Fibroblast of lung (primary cell): ENCODE measurements around the gene SMIM45.

Experiments used
- DNase-seq, 2 donors: peaks; one replicate each; pipeline versions ENCODE4 v3.0.0 to v3.0.0-alpha.2; 2010; ENCODE audit warnings: low read depth in 2 of 2
- H2AFZ ChIP-seq: 2 replicates; pipeline ENCODE4 v1.5.1; 2012; ENCODE audit warnings: low read length, control low read depth, inconsistent platforms
- H3K27ac ChIP-seq: 2 replicates; pipeline ENCODE4 v1.5.1; 2011; ENCODE audit warnings: low read length, control low read depth; ENCODE audit not compliant: insufficient read depth
- H3K27me3 ChIP-seq: 2 replicates; pipeline ENCODE4 v1.5.1; 2011; ENCODE audit warnings: mild to moderate bottlenecking, low read length; ENCODE audit not compliant: control insufficient read depth, insufficient read depth
- H3K36me3 ChIP-seq: 2 replicates; pipeline ENCODE4 v1.5.1; 2011; ENCODE audit warnings: low read length; ENCODE audit not compliant: control insufficient read depth, insufficient read depth
- H3K4me1 ChIP-seq: 2 replicates; pipeline ENCODE4 v1.5.1; 2011; ENCODE audit warnings: low read length; ENCODE audit not compliant: control insufficient read depth, insufficient read depth; ENCODE audit errors: extremely low read depth
- H3K4me2 ChIP-seq: 2 replicates; pipeline ENCODE4 v1.5.1; 2011; ENCODE audit warnings: low read length, control low read depth; ENCODE audit not compliant: insufficient read depth; ENCODE audit errors: extremely low read depth
- H3K4me3 ChIP-seq, 4 experiments: fragments of 200-600 bp in 1 of 4; sonication (generic) in 1 of 4; replicated peaks in 1 of 4; 2 replicates each; pipeline ENCODE4 v1.5.1; 2011 to 2016; ENCODE audit warnings: low read length in 4 of 4, low read depth in 3 of 4, mild to moderate bottlenecking in 3 of 4, control low read depth in 2 of 4, inconsistent platforms in 1 of 4, mixed read lengths in 1 of 4; ENCODE audit not compliant: insufficient read depth in 1 of 4; ENCODE audit errors: control extremely low read depth in 1 of 4
- H3K79me2 ChIP-seq: 2 replicates; pipeline ENCODE4 v1.5.1; 2012; ENCODE audit warnings: mild to moderate bottlenecking, low read length, inconsistent platforms; ENCODE audit not compliant: control insufficient read depth, insufficient read depth
- H3K9ac ChIP-seq: 2 replicates; pipeline ENCODE4 v1.5.1; 2011; ENCODE audit warnings: mild to moderate bottlenecking, low read length, control low read depth; ENCODE audit not compliant: insufficient read depth
- H3K9me3 ChIP-seq: 2 replicates; pipeline ENCODE4 v1.5.1; 2012; ENCODE audit warnings: low read depth, low read length; ENCODE audit not compliant: control insufficient read depth, insufficient read depth
- H4K20me1 ChIP-seq: 2 replicates; pipeline ENCODE4 v1.5.1; 2011; ENCODE audit warnings: low read length; ENCODE audit not compliant: control insufficient read depth, insufficient read depth; ENCODE audit errors: extremely low read depth
- CTCF ChIP-seq, 2 donors: IDR thresholded peaks in 1 of 2; conservative IDR thresholded peaks in 1 of 2; 1 replicate in 1 of 2; 2 replicates in 1 of 2; pipeline ENCODE4 v1.5.1; 2011 to 2012; ENCODE audit warnings: low read length in 2 of 2, control low read depth in 1 of 2, inconsistent platforms in 1 of 2, low read depth in 1 of 2, mild to moderate bottlenecking in 1 of 2
- EZH2 ChIP-seq: IDR thresholded peaks from 2 replicates; pipeline ENCODE4 v1.5.1; 2012; ENCODE audit warnings: low read length, control low read depth, mild to moderate bottlenecking; ENCODE audit errors: missing control alignments

The SMIM45 gene

GRCh38 chr22:41908411-41909309 lies 43.3 kb upstream of the SMIM45 start:
- Histone ChIP-seq H3K79me2 (no peaks in the 10 kb centered on the region), H3K4me3 (no peak overlapping the region), H4K20me1 (no peaks in the 10 kb centered on the region), H3K9ac (no peak overlapping the region), H3K27me3 (peaks cover 29% of the 10 kb centered on the region), H3K4me1 (no peaks in the 10 kb centered on the region), H3K27ac (no peak overlapping the region), H3K36me3 (peaks cover 11% of the 10 kb centered on the region), H2AFZ (no peak overlapping the region), H3K9me3 (no peaks in the 10 kb centered on the region), H3K4me2 (no peak overlapping the region)
- TF ChIP-seq CTCF (conservative IDR thresholded peaks at IDR 0.05 in 1 of 2, IDR thresholded peaks at IDR 0.05 in 1 of 2; ENCODE audit: low read depth in 1 of 2, low read length in 2 of 2) = no peak
- TF ChIP-seq EZH2 = no peak
- no peak for DNase-seq

GRCh38 chr22:41909310-41910049 lies 42.5 kb upstream of the SMIM45 start:
- H3K27ac ChIP-seq = no peak overlapping the region
- no peak for TF ChIP-seq CTCF (conservative IDR thresholded peaks at IDR 0.05 in 1 of 2, IDR thresholded peaks at IDR 0.05 in 1 of 2; ENCODE audit: low read depth in 1 of 2, low read length in 2 of 2)
- peak; percentile 97 for TF ChIP-seq EZH2
- H3K9ac ChIP-seq = no peak overlapping the region
- H4K20me1 ChIP-seq = no peaks in the 10 kb centered on the region
- DNase-seq = no peak
- peaks cover 36% of the 10 kb centered on the region for H3K27me3 ChIP-seq
- H2AFZ ChIP-seq = no peak overlapping the region
- no peak overlapping the region for H3K4me3 ChIP-seq
- H3K9me3 ChIP-seq = no peaks in the 10 kb centered on the region
- peaks cover 10% of the 10 kb centered on the region for H3K36me3 ChIP-seq
- no peak overlapping the region for H3K4me2 ChIP-seq
- H3K79me2 ChIP-seq = no peaks in the 10 kb centered on the region
- no peaks in the 10 kb centered on the region for H3K4me1 ChIP-seq
